GM21360 (cell line): ENCODE measurements around the gene FARP1.

ENCODE experiments used
- ATAC-seq: cut with Tn5 transposase; IDR thresholded peaks from one replicate; pipeline ENCODE4 v1.9.1; 2021; ENCODE audit warnings: mild to moderate bottlenecking, moderate library complexity; ENCODE audit not compliant: unreplicated experiment

The FARP1 gene

DNA sequence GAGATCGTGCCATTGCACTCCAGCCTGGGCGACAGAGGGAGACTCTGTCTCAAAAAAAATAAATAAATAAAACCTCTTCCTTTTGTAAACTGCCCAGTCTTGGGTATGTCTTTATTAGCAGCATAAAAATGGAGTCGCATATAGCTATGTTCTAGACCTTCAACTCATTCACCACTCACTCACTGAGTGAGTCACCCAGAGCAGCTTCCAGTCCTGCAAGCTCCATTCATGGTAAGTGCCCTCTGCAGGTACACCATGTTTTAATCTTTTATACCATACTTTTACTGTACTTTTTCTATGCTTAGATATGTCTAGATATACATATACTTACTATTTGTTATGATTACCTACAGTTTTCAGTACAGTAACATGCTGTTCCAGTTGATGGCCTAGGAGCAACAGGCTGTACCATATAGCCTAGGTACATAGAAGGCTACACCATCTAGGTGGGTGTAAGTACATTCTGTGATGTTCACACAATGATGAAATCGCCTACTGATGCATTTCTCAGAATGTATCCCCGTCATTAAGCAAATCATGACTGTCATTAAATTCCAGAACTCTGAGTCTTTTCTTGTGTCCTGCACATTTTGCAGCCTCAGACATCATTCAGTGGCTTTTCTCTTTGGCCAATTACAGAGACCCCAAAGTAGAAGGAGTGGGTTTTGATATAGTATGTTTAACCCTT is 13.7 kb upstream of the FARP1 start:
- ATAC-seq: no peak

DNA sequence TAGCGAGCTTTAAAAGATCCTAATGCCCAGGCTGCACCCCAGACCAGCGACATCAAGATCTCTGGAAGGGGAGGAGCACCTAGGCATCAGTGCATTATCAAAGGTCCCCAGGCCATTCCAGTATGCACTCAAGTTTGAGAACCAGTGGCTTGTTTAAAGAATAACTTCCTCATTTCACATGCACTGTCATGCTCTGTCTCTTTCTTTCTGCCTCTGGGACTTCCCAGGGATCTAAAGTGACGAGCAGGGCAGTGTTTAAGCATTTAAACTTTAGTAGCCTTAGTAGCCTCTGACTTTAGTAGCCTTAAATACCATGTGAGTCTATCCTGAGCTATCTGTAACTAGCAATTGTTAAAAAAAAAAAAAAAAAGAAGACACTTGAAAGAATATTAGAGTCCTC is 8.9 kb upstream of the FARP1 start:
- ATAC-seq: peak; percentile 95

DNA sequence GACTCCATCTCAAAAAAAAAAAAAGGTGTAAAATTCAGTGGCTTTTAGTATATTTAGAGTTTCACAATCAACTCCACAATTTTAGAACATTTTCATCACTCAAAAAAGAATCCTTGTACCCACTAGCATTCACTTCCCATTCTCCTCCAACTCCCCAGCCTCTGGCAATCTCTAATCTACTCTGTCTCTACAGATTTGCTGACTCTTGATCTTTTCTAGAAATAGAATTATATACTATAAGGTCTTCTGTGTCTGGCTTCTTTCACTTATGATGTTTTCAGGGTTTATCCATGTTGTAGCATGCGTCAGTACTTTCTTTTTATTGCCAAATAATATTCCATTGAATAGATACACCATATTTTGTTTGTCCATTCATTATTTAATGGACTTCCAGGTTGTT is 8.0 kb upstream of the FARP1 start:
- ATAC-seq: no peak

- ATAC-seq: no peak
These were observed 1.8 kb upstream of the FARP1 start for GRCh38 chr13:98141091-98141490.

GRCh38 chr13:98141509-98142379 is 1.1 kb upstream of the FARP1 start:
- ATAC-seq: no peak

DNA sequence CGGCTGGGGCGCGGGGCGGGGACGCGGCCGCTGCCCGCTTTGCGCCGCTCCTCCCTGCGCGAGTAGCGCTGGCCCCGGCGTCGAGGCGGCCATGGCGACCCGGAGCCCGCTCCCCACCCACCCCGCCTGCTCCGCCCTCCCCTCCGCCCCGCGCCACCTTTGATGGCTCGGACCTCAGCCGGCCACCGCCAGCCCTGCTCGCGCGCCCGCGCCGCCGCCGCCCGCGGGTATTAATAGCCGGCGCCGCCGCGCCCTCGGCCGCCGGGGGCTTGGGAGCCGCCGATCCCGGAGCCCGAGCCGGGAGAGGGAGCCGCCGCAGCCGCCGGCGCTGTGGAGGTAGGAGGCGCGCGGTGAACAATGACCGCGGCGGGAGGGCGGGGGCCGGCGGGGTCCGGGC is 261 bp downstream of the FARP1 start:
- peak; percentile 32 for ATAC-seq

GRCh38 chr13:98143601-98144026 is 720 bp downstream of the FARP1 start:
- ATAC-seq: no peak

- no peak for ATAC-seq
These were observed 1.3 kb downstream of the FARP1 start for GRCh38 chr13:98144027-98144741.

DNA sequence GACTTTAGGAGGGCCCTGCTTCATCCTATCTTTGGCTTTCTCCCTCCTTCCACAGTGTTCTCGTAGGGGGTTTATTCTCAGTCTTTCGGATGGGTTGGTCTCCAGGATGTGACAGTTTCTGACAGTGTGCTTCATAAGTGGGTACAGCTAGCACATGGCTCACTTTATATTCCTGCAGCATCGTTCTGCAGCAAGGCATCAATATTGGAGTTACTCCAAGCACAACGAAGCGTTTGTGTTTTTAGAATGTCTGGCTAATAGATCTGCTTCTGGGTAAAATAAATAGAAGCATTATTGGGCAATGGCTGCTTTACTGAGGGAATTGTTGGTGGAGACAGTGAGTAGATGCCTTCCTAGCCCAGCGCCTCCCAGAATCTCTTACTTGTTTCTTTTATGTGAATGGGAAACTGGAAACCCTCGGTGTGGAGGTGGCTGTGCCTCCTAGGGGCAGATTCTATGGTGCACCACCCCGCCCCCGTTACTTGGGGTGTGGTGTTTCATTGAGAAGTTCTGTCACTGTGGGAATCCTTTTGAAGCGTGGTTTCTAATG is 2.0 kb downstream of the FARP1 start:
- ATAC-seq: no peak

DNA sequence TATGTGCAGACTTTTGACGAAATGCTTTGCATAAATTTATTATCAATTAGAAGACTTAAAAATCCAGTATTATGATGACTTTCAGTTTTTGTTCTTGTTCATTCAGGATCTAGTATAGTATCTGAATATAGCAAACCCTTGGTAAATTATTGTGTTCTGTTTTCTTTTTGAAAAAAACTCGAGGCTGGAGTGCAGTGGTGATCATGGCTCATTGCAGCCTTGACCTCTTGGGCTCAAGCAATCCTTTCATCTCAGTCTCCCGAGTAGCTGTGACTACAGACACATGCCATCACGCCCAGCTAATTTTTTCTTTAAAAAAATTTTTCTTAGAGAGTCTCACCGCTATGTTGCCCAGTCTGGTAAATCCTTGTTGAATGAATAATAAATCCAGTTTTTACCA is 4.6 kb downstream of the FARP1 start:
- ATAC-seq: no peak

DNA sequence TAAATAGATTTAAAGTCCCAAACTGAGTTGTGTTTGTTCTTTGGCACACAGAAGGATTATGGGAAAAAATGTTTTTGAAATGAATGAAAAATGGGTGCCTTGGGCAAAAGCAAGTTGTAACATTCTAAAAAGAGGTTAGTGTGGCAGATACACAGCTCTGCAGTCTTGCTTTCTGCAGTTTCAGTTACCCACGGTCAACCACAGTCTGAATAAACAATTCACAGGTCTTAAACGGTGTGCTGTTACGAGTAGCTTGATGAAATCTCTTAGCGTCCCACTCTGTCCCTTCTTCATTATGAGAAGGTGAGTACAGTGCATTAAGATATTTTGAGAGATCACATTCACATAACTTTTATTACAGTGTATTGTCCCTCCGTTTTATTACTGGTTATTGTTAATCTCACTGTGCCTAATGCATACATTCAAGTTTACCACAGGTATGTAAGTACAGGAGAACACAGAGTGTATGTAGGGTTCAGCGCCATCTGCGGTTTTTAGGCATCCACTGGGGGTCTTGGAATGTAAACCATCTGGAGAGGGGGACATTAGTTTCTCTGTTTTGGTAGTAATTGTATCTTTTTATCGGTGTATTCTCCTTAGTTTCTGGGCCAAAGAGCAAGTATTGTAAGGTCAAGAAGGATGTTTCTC is 8.1 kb downstream of the FARP1 start:
- ATAC-seq: no peak

DNA sequence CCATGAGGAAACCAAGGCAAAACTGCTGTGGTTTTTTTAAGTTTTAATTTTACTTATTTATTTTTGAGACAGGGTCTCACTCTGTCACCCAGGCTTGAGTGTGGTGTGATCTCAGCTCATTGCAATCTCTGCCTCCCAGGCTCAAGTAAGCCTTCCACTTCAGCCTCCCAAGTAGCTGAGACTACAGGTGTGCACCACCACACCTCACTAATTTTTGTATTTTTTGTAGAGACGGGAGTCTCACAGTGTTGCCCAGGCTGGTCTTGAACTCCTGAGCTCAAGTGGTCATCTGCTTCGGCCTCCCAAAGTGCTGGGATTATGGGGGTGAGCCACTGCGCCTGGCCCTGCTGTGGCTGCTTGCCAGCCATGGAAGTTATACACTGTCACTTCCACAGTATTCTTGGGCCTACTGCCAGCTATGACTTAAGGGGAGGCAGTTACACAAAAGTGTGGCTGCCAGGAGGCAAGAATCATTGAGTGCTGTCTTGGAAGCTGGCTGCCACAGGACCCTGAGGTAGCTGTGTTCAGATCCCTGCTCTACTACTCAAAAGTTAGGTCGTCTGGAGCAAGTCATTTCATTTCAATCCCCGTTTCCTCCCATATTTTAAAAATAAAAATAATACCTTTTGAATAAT is 12.7 kb downstream of the FARP1 start:
- ATAC-seq: no peak

DNA sequence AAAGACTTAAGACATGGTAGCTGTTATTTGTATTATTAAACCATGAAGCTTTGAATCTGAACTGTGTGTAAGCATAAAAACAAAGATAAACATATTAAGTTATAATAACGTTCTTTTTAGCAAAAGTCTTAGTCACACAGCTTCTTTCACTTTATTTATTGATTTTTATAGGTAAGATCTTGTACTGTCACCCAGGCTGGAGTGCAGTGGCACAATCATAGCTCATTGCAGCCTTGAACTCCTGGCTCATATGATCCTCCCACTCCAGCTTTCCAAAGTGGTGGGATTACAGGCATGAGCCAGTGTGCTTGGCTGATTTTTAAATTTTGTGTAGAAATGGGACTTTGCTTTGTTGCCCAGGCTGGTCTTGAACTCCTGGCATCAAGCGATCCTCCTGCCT is 13.4 kb downstream of the FARP1 start:
- ATAC-seq: no peak

GRCh38 chr13:98157188-98157587 is 14.3 kb downstream of the FARP1 start:
- ATAC-seq: no peak

DNA sequence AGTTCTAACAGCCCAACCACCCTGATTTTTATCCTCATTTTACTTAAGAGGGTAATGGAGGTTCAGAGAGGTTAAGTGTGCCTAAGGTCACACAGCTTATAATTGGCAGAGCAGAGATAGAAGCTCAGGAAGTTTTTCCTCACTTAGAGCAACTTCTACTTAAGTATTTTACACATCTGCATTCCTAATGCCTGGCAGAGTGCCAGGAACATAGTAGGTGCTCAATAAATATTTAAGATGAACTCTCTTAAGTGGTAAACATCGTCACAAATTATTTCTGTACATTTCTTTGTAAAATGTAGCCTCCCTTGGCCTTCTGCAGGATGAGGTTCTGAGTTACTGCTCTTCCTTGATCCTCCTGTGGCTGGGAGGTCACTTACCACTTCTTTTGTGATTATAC is 14.7 kb downstream of the FARP1 start:
- ATAC-seq: no peak

DNA sequence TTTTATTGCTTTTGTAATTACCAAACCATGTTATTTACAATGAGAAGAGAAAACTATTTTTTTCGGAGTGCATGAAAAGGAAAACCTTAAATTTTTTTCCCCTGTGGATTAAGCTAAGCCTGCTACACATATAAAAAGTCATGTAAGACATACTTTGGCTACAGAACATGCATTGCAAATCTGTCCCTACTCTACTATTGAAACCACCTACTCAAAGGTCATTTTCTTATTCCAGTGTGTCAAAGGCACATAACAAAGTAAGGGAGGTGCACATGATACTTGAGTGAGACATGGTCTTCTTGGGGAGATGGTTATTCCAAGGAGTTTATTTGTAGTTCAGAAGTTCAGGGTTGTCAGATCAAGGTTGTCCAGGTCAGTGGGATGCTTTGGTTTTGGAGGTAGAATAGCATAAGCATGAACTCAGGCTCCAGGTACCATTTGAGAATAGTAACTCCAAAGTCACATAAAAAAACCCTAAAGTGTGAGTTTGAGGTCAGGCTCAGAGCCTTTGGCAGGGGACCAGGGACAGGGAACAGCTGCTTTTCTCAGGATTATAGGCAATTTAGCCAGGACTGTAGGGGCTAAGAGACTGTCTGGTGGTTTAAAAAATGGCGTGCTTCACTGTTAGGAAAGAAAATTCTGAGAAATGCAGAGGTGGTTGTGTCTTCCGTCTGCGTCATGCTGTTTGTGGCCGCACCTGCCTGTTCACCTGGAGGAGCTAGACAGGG is 15.4 kb downstream of the FARP1 start:
- no peak for ATAC-seq

DNA sequence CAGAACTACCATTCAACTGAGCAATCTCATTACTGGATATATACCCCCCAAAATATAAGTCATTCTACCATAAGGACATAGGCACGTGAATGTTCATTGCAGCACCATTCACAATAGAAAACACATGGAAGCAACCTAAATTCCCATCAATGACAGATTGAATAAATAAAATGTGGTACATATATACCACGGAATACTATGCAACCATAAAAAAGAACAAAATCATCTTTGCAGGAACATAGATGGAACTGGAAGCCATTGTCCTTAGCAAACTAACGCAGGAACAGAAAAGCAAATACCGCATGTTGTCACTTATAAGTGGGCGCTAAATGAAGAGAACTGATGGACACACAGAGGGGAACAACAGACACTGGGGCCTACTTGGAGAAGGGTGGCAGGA is 20.0 kb downstream of the FARP1 start:
- ATAC-seq: no peak

DNA sequence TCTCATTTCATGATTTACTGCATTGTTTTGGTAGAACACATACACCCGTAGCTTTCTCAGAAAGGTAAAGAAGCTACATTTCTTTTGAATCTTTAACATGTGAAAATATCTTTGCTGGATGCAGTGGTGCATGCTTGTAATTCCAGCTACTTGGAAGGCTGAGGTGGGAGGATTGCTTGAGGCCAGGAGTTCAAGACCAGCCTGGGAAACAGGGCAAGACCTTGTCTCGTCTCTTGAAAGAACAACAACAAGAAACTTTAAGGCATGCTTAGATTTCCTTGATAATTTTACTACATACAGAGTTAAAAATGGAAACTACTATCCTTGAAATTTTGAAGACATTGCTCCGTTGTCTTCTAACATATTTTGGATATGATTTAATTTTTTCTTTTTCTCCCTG is 26.4 kb downstream of the FARP1 start:
- no peak for ATAC-seq

DNA sequence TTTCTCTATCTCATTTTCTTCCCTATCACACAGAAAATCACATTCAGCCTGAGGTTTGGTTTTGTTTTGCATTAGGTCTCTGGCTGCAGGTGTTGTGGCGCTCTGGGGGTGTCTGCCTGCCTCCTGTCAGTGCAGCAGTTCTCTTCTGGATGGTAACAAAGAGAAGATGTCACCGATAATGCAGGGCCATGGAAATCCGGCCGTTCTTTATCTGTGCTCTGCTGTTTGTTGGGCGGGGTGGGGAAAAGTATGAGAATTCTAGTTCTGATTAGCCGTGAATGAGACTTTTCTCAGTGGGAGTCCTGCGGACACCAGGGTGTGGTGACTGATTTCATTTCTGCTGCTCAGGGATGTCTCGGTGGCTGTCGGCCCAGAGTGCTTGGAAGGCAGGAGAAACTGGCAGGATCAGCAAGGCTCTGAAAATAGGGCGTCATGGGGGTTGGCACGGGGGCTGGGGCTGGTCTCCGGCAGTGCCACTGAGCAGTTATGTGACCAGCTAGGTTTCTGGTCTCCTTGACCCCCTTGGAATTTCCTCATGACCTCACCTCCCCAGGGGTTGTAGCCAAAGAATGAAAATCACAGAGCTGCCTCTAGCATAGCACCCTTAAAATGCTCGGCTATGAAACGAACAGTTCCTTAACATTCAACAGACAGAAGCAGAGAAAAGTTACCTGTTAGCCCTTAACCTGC is 29.2 kb downstream of the FARP1 start:
- no peak for ATAC-seq
